Activated CD8-positive, alpha-beta memory T cell treated with anti-CD3 and anti-CD28 coated beads for 24 hours (primary cell): ENCODE data around the gene PIAS2.
"Not testable (repeated sequence)": the region's sequence is repeated elsewhere in the genome, so short reads cannot be mapped to it uniquely, and the experiment has no call there.

Experiments
- DNase-seq: peaks from one replicate; pipeline ENCODE4 v3.0.0-alpha.2; 2020

Gene PIAS2, protein sequence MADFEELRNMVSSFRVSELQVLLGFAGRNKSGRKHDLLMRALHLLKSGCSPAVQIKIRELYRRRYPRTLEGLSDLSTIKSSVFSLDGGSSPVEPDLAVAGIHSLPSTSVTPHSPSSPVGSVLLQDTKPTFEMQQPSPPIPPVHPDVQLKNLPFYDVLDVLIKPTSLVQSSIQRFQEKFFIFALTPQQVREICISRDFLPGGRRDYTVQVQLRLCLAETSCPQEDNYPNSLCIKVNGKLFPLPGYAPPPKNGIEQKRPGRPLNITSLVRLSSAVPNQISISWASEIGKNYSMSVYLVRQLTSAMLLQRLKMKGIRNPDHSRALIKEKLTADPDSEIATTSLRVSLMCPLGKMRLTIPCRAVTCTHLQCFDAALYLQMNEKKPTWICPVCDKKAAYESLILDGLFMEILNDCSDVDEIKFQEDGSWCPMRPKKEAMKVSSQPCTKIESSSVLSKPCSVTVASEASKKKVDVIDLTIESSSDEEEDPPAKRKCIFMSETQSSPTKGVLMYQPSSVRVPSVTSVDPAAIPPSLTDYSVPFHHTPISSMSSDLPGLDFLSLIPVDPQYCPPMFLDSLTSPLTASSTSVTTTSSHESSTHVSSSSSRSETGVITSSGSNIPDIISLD

DNA sequence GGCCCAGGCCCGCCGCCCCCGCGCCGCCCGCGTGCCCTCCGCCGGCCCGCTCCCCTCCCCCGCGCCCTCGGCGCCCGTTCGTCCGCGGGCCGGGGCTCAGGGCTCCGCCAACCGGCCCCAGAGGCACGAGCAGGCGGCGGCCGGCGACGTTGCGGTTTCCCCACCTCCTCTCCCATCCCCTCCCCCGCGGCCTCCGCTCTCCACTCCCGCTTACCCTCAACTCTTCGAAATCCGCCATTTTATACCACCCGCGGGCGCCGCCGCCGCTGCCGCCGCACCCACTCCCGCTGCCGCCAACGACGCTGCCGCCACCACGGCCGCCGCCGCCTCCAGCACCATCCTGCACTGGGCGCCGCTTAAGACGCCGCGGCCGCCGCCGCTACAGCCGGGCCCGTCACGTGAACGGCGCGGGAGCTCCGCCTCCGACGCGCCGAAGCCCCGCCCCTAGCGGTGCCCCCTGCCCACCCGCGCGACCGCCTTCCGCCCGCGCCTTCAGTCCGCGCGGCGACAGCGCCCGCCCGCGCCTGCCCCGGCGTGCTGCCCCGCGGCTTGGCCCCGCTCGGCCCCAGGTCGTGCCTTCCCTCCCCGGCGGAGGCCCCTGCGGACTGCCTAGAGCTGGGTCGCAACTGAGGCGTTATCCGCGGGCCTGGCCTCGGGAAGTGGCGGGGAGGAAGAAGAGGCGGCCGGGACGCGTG, at the start of gene PIAS2, which contains the start of gene KATNAL2:
TSS of gene PIAS2 (minus strand) at position 400 of the 695 bp plus-strand sequence. CDS start at position 238, 162 bp downstream.
TSS of gene KATNAL2 (plus strand) at position 495 of the 695 bp plus-strand sequence. CDS start 29,271 bp downstream, outside the sequence.
- peak; percentile 88 for DNase-seq

DNA sequence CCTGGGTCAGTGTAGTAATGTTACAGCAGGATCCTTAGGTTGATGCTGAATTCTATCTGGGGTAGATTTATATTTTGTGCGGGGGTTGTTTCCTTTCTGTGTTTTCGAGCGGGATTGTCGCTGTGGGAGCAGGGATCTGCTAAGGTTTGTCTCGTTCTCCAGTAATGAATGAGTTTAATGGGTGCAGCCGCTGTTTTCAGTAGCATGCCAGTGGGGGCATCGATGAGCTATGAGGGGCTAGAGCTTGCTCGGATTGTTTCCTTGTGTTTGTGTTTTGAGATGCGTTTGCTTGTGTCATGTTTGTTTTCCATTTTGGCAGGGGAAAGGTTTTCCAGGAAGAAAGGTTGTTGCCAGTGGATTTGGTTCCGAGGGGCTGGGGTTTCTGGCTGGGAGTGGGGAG, 49.0 kb upstream of the PIAS2 start:
- not testable (repeated sequence) for DNase-seq

DNA sequence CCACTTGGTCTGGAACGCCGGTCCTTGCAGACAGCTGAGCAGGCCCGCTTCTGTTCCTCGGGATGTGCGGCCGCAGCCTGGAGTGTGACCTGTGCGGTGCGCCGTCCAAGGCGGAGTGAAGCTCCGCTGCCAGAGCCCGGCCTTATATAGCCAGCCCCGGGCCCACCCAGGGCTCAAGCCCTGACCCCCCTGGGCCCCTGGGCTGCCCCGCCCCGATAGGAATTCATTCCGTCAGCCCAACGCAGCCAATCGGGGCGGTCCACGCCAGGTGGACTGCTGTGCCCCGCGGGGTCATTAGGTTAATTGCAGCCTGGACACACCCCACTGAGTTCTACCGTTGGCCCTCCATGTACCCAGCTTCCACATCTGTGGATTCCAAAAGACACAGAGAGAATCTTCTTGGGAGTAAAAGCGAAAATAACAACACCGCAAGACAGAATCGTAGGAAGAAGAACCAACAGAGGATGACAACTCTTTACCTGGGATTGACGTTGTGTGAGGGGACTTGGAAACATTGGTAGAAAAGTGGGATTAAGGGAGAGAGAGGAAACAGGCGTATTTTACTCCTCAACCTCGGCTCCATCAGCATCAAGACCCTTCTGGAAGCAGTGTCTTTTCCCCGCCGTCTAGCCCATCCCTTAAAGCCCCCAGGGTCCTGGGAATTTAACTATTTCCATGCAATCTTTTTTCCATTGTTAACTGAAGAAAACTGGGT, 47.4 kb upstream of the PIAS2 start:
- not testable (repeated sequence) for DNase-seq

DNA sequence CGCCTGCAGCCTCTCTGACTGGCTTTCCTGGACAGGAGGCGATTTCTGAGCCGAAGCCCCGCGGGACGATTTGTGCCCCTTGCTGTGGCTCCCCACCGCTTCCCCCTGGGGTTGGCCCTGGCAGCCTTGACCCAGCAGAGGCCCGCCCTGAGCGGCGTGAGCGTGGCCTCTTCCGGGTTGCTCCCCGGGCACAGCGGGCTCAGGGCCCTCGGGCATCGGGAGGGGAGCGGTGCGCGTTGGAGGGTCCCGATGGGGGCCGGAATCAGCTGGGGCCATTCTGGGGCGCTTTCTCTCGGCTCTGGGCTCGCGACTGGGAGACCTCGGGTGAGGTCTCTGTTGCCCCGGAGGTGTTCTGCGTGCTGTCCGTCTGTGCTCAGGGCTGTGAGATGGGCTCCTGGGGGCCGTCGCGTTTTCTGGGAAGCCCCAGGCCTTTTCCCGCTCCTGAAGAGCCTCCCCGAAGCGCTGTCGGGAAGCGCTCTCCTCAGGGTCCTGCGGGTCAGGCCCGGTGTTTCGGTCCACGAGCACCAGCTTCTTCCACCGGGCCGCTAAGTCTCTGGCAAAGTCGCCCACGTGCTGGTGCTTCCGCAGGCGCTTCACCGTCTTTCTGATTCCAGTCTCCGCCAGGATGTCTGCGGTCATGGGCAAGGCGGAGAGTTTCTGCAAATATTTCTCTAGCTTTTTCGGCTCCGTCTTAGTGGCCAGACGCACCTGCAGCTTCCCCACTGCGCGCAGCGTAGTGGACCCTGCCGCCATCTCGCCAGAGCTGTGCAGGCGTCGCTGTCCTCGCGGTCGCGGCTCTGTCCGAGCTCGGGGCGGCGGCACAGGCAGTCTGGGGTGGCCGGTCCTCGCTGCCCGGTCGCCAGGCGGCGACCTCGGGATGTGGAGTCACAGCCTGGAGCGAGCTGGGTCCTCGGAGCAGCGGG, 46.6 kb upstream of the PIAS2 start:
- not testable (repeated sequence) for DNase-seq

DNA sequence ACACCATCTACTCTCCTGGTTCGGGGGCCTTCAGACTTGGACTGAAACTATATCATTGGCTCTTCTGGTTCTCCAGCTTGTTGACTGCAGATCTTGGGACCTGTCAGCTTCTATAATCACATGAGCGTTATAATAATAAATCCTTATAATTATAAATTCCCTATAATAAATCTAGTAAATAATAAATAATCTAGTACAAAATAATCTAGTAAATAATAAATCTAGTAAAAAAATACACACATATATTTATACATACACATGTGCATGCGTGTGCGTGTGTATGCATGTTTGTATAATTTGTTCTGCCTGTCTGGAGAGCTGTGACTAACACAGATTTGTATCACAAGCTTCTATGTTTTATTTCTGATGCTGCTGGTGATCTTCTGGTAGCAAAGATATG, 40.9 kb upstream of the PIAS2 start:
- DNase-seq: no peak

DNA sequence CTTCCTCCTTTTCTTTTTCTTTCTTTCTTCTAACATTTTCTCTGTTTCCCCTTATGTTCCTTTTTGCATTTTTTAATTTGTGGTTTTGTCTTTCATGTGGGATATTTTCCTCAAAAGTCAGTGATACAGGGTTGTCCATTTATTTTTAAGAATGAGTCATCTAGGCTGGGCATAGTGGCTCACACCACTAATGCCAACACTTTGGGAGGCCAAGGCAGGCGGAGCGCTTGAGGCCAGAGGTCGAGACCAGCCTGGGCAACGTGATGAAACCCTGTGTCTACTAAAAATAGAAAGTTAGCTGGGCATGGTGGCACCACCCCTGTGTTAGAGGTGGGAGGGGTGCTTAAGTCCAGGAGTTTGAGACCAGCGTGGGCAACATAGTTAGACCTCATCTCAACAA, 35.9 kb upstream of the PIAS2 start:
- DNase-seq: no peak

DNA sequence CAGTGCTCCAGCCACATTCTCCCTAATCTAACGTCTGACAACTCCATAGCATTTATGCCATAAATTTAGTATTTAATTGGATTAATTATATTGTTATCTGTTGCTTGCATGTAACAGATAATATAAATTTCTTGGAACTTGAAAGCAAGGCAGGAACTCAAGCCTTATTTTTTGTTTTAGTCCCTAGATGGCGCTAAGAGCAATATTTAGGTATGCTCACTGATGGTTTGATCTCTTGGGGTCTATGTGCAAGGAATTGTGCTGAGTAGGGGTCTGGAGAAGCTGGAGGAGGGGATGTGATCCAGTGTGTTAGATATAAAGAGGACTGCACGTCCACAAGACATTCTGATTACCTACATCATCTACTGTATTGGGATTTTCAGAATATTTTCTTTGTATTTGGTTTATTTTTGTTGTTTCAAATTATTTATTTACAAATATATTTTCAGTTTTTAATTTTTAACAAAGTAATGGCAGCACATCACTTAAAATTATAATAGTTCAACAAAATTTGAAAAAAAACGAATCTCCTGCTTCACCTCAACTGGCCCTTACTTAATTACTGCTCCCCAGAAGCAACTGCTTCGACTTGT, 32.9 kb upstream of the PIAS2 start:
- DNase-seq: no peak

DNA sequence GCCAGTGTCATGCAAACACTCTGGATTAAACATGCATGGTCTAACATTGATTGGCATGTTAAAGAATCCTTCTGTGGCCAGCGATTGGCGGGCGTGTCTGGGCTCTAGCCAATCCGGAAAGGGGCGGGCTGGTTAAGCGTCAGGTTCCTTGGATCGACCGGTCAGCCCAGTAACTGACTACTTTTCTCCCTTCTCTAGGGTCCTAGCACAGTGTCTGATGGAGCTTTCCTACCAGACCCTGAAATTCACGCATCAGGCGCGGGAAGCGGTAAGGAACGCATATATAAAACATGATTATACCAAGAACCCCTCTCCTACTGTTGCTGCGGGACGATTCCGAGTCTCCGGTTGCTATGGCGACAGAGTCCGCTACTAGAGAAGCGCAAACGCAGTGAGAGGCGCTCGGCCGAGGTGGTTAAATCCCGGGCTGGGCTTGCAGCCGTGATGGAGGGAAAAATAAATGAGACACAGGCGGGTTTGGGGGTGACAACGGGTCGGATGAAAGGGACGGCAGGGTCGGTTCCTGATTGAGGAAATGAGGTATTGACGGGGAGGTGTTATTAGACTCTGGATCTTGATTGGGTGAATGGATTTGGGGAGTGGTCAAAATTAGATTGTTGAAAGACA, 29.5 kb upstream of the PIAS2 start:
- peak; percentile 77 for DNase-seq

DNA sequence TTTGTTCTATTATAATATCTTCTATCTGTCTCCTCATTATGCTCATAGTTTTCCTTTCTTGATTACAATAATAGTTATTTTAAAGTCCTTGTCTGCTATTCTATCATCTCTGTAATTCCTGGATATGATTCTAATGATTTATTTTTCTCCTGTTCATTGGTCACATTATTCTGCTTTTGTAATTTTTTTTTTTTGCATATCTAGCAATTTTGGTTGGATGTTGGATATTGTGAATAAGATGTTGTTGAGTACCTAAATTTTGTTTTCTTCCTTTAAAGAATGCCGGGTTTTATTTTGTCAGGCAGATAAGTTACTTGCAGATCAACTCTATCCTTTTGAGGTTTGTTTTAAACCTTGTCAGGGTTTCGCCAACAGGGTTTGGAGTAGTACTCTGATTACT, 25.3 kb upstream of the PIAS2 start:
- DNase-seq: no peak

DNA sequence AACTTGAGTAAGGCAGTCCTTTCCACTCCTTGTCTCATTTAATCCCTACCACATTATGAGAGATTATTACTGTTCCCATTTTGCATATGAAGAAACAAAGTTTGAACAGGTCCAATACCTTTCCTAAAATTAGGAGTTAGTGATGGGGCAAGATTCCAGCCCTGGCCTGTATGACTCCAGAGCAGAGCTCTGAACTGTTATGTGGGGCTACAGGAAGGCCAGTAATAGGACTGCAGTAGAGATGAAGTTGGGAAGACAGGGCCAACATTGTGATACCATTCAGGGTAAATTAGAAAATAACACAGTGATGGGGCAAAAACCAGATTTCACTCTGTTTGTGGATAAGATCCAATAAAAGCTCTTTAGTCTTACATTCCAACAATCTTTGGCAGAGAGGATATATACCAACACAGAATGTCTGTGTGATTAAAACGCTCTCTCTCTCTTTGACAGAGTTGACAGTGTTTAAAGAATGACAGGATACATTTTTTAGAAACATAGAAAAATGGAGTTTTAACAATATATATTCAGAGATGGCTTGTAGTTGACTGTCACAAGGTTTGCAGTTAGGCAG, 22.8 kb upstream of the PIAS2 start:
- no peak for DNase-seq

DNA sequence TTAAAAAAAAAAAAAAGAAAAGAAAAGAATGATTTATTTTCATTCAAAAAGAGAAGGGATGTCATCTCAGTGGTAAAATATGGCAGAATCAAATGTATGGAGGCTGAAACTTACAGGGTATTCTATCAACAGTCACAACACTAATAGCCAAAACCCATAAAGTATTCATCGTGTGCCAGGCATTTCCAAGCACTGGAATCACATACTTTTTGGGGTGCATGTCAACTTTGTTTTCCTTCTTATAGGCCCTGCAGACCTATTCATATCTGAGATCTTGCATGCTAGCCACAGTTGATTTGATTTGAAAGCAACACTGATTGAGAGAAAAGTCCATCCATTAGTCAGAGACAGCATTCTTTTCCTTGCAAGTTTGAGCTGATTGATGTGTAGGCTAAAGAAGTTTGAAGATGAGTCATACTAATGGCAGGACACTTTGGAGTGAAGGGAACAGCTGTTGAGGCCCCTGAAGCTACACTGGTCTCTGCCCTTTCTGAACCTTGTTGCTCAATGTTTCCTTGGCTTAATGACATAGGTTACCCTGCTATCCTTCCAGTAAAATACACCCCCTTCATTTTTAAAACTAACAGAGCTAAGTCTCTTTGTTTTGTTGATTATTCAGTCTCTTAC, 22.1 kb upstream of the PIAS2 start:
- no peak for DNase-seq

DNA sequence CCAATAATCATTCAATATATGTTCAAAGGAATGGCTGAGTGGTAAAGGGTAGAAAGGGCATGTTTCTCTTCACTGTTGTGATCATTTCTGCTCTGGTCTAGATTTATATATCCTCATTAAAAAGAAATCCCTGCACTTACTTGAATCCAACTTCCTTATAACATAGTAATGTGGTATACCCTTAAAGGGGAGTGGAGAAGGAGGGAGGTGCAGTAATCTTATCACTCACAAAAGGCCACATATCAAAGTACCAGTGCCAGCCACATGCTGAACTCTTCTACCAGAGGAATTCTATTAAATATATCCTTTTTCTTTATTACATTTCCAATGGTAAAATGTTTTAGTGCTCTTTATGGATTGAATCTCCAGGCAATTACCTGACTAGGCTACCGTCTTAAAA, 3.3 kb upstream of the PIAS2 start:
- DNase-seq: no peak

DNA sequence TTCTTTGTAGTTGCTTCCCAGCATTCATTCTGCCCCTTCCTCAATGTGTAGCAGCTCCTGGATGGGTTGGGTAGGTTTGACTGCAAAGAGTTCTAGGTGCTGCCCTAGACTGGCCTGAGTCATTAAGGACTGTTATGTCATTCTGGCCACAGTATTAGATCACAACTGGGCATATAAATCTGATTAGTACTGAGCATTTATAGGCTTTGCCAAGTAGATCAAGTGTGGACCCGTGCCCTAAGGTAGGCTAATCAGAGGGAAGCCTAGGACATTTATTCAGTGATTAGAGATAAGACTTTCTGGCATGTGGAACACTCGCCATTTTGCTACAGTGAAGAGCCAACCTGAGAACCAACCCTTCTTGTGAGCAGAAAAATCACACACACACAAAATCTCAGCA, 2.8 kb upstream of the PIAS2 start:
- DNase-seq: no peak

DNA sequence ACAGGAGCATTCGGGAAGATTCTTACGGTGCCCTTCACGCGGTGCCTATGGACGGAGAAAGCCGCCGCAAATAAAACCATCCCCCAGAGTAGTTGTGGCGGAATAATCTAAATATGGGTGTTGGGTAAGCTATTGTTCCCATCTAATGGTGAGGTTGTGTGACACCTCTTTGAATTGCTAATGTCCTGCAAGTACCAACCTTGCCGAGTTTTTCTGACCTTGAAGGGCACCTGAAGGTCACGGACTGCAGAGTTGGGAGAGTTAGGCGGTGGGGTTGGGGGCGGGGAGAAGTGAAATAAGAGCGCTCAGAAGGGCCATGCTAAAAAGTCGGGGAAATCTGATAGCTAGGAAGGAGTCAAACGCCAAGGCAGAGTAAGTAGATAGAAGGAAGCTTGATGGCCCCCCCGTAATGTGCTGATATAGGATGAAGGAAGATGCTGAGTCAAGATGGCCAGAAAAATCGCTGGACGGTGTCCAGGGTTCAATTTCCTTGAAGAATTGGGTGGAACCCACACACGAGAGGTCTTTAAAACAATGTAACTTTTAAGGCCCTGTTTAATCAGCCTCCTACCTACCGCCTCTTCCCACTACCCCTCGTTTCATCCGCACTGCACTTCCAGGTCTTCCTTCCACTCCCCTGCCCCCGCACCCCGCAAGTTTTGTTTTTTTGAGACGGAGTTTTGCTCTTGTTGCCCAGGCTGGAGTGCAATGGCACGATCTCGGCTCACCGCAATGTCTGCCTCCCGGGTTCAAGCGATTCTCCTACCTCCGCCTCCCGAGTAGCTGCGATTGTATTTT, 695 bp upstream of the PIAS2 start:
- no peak for DNase-seq

DNA sequence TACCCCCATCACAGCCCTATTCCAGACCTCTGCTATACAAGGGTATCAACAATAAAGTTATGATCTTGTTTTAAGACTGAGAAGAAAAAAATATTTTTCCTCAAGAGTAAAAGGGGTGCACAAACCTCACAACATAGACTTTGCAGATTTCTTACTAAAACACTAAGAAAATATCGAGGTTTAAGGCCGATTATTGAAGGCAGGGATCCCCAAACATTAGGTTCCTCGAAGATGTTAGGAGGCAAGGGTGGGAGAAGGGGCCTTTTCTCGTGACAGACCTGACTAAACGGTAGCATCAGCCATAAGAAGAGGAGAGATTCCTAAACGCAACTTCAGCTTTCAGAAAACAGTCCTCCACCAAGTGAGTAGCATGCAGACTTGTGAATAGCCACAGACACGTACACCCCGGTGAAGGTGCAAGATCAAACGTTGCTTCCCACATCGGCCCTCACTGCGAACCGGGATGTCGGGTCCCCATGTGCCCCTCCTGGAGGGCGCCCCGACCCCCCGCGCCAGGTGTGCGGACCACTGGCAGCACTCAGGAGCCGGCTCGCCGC, 678 bp downstream of the PIAS2 start:
- peak; percentile 85 for DNase-seq

DNA sequence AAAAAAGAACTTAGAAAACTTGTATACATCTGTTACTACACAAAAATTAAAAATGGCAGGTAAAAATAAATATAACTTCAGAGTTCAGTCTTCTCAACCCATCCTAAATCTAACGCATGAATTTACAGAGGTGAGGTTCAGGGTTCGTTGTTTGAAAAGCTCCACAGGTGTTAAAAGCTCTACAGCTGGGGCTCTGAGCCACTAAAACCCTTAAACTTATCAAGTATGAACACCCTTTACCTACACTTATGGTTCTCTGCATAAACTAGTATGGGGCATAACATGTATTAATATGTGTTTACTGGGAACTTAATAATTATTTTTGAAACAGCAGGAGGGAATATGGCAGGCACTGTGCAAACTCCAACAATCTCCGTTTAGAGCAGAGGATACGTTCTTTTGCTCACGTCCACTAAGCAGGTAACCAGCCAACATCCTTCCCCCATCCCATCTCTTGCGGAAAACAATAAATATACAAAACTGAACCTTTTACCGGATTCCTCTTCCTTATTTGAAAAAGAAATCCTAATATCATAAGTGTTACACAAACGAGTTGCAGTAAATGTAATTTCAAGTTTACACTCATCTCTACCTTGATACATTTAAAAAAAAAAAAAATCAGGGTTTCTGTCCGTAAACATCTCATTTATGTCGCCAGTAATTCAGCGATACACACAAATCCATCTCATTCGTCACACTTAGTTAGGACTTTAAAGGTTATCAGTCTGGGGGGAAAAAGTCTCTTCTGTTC, 1.3 kb downstream of the PIAS2 start:
- DNase-seq: no peak

DNA sequence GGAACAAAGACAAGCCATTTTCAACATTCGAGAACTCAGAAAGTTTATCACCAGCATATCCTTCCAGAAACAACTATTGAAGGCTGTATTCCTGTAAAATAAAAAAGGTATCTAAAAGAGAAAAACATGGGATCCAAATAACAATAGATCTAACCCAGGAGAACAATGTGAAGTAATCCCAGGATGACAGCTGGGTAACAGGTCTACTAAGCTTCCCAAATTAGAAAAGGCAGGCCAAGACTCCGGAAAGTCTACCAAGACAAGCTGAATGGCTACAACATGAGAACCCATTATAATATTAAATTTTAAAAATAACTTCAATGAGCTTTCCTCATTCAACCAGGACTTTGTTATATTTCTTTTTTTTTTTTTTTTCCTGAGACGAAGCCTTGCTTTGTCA, 6.5 kb downstream of the PIAS2 start:
- DNase-seq: no peak

DNA sequence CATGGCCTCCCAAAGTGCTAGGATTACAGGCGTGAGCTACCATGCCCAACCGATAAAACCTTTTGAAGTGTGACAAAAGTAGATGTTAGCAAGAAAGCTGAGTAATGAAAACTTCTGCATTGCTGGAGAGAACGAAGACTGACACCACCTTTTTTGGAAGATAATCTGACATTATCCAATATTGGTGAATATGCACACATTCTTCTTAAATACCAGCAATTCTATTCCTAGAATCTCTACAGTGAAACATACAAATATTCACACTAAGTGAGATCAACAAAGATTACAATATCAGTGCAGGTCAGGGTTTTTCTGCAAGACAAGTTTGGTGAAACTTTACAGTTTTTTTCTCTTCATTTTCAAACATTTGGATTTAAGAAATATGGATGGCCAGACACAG, 7.8 kb downstream of the PIAS2 start:
- no peak for DNase-seq
